Skeletal muscle tissue (tissue), 4 donors: Measurements from ENCODE around the gene MALT1. TPM values are rescaled to one million over a fixed set of nuclear protein-coding genes. Genes with fewer than 3 reads are reported as not detected.
"Not testable (repeated sequence)": the region's sequence is repeated elsewhere in the genome, so short reads cannot be mapped to it uniquely, and the experiment has no call there.

Experiments used
- H3K27ac ChIP-seq: one replicate; pipeline ENCODE4 v1.7.0; 2013; ENCODE audit warnings: mild to moderate bottlenecking, low read depth, low read length, inconsistent platforms
- H3K27me3 ChIP-seq, 3 donors: one replicate each; pipeline ENCODE4 v1.7.0; 2013; ENCODE audit warnings: low read length in 3 of 3; ENCODE audit not compliant: control insufficient read depth in 3 of 3, insufficient read depth in 3 of 3
- H3K36me3 ChIP-seq, 3 donors: one replicate each; pipeline ENCODE4 v1.7.0; 2013; ENCODE audit warnings: low read length in 3 of 3; ENCODE audit not compliant: control insufficient read depth in 3 of 3, insufficient read depth in 3 of 3
- H3K4me1 ChIP-seq, 3 donors: one replicate each; pipeline ENCODE4 v1.7.0; 2013; ENCODE audit warnings: low read length in 3 of 3, mild to moderate bottlenecking in 3 of 3; ENCODE audit not compliant: control insufficient read depth in 3 of 3, insufficient read depth in 3 of 3
- H3K4me3 ChIP-seq, 3 donors: one replicate each; pipeline ENCODE4 v1.7.0; 2013; ENCODE audit warnings: low read length in 3 of 3
- H3K9ac ChIP-seq, 3 donors: one replicate each; pipeline ENCODE4 v1.7.0; 2013; ENCODE audit warnings: low read length in 3 of 3, mild to moderate bottlenecking in 3 of 3, moderate library complexity in 2 of 3, low read depth in 1 of 3
- H3K9me3 ChIP-seq, 3 donors: one replicate each; pipeline ENCODE4 v1.7.0; 2013; ENCODE audit warnings: low read length in 3 of 3; ENCODE audit not compliant: control insufficient read depth in 3 of 3
- total RNA-seq: library from RNA; depleted of rRNA; stranded (reverse); fragments of >200 nt; gene quantifications from one replicate; pipeline ENCODE4 v1.2.3, GENCODE V29; 2014
- donor health status: Osteomylitis.

Gene MALT1
- total RNA-seq, 1 donor from 2014 or later: 24.0 TPM

DNA sequence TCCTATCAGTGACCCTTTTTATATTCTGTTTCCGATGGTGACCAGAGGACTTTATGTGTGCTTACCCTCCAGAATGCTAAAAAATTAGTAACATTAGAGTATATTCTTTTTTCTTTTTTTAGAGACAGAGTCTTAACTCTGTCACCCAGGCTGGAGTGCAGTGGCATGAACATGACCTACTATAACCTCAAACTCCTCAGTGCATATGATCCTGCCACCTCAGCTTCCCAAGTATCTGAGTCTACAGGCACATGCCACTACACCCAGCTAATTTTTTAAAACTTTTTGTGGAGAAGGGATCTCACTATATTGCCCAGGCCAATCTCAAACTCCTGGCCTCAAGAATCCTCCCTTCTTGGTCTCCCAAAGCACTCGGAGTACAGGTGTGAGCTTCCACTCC is 74.6 kb downstream of the MALT1 start:
- peaks cover 0 to 3% (median 3%) of the 10 kb centered on the region in 3 donors for H3K9me3 ChIP-seq
- H3K9ac ChIP-seq: no peak overlapping the region
- H3K27me3 ChIP-seq: no peaks in the 10 kb centered on the region
- H3K27ac ChIP-seq: peak overlapping the region; percentile 14
- H3K4me3 ChIP-seq: no peak overlapping the region
- peaks cover 0 to 4% (median 2%) of the 10 kb centered on the region in 3 donors for H3K4me1 ChIP-seq
- H3K36me3 ChIP-seq: peaks cover 24 to 66% (median 37%) of the 10 kb centered on the region in 3 donors

DNA sequence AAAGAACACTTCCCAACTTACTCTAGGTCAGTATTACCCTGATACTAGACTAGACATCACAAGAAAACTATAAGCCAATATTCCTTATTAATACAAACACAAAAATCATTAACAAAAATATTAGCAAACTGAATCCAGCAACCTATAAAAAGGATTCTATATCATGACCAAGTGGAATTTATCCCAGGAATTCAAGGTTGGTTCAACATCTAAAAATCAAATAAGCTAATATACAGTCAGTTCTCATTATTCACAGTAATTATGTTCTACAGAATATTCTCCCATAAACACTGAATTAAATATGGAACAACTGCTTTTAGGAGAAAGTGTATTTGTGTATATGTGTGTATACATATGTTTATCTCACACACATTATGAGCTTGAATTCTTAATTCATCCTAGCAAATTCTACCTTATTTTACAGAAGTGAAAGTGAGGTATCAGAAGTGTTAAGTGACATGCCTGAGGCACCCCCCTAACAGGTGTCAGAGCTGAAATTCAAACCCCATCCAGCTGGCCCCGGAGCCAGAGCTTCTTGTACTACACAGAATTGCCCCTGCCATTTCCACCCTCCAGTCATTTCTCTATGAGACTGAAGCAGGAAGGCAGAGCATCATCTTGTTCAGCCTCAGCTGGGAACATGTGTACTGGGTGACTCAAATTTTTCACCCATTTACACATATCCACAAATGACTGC is 77.8 kb downstream of the MALT1 start:
- peaks cover 0 to 3% (median 3%) of the 10 kb centered on the region in 3 donors for H3K9me3 ChIP-seq
- H3K36me3 ChIP-seq: peaks cover 21 to 55% (median 37%) of the 10 kb centered on the region in 3 donors
- no peak overlapping the region for H3K9ac ChIP-seq

DNA sequence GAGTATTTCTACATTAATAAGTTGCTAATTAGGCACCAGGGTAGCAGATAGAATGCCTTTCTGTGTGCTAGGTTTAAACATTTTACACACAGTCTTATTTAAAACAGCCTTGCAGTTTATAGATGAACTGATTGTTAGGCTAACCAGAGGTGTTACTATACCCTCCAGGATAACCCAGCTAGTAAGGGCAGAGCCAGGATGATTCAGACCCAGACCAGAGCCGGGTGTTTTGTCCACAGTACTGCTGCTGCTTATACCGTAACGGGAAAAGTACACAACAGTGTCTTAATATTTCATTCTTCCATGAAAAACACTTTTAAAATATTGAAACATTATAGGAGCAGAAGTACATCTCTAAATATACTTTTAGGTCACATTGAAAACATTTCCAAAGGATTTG is 82.7 kb downstream of the MALT1 start:
- Histone ChIP-seq H3K4me1 (peaks cover 16 to 27% (median 21%) of the 10 kb centered on the region in 3 donors), H3K27ac (peak overlapping the region; percentile 64), H3K9ac (peak overlapping the region in 1 of 3 donors; percentile 68), H3K27me3 (no peaks in the 10 kb centered on the region), H3K9me3 (peaks cover 0 to 2% (median 0%) of the 10 kb centered on the region in 3 donors), H3K36me3 (peaks cover 6 to 20% (median 8%) of the 10 kb centered on the region in 3 donors), H3K4me3 (no peak overlapping the region)

More for the DNA sequence above, 77.8 kb downstream of the MALT1 start:
- H3K4me1 ChIP-seq: peaks cover 0 to 6% (median 2%) of the 10 kb centered on the region in 3 donors
- no peaks in the 10 kb centered on the region for H3K27me3 ChIP-seq
- H3K4me3 ChIP-seq: no peak overlapping the region
- H3K27ac ChIP-seq: no peak overlapping the region

DNA sequence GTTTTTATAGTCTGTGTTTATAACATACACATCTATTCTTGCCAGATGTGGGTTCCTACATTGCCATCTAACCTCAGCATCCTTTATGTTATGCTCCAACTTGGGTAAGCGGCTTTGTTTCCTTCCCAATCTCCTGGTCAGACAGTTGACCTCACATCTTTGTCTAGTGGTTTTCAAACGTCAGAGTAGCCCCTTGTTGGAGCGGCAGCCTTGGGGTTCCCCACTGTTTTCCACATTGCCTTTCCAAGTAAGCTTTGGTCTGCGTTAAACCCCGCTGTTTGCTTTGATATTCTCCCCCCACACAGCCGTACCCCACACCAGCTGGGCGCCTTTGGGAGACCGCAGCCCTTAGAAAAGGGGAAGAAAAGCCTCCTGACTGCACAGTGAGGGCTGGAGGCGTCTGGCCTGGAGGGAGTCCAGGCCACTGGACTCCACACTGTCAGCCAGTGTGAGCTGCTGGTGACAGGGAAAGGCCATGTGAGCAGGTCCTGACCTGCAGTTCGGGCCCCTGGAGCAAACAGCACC is 83.3 kb downstream of the MALT1 start:
- Histone ChIP-seq H3K9me3 (no peaks in the 10 kb centered on the region), H3K9ac (peak overlapping the region in 1 of 3 donors; percentile 68), H3K36me3 (peaks cover 0 to 14% (median 2%) of the 10 kb centered on the region in 3 donors), H3K27ac (peak overlapping the region; percentile 64), H3K4me3 (peak overlapping the region in 2 of 3 donors; percentile 3 to 49), H3K27me3 (no peaks in the 10 kb centered on the region), H3K4me1 (peaks cover 16 to 27% (median 21%) of the 10 kb centered on the region in 3 donors)

DNA sequence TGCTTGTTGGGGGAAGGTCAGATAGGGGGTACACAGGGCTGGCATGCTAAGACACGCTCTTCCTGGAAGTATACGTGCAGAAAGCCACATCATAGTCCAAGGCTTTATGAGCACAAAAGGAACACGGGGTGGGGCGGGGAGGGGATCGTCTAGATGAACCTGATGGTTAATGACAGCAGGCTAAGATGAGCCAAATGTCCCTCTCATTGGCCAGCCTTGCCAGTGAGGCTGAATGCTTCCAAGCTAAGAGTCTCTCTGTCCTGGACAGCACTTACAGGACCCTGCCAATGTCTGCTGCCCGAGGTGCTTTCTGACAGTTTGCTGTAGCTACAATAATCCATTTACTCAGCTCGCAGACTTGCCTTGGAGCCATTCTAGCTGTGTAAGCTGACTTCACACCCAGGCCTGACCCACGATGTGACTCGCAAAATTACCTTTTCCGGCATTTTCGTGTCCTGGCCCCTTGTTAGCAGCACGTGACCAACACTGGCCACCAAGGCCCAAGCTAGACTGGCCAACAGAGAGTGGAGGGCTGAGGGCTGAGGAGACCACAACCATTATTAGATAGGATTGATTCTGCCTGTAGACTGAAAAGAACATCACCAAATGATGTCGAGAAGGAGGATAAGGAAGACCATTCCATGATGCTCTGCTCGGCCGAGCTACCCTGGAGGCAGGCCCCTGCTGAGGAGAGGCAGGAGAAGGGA is 84.2 kb downstream of the MALT1 start:
- Histone ChIP-seq H3K27me3 (peaks cover 0 to 5% (median 0%) of the 10 kb centered on the region in 3 donors), H3K36me3 (peaks cover 0 to 5% (median 0%) of the 10 kb centered on the region in 3 donors), H3K4me3 (peak overlapping the region in 1 of 3 donors; percentile 49), H3K9me3 (no peaks in the 10 kb centered on the region), H3K27ac (peak overlapping the region; percentile 64), H3K4me1 (peaks cover 16 to 27% (median 21%) of the 10 kb centered on the region in 3 donors), H3K9ac (peak overlapping the region in 1 of 3 donors; percentile 68)

DNA sequence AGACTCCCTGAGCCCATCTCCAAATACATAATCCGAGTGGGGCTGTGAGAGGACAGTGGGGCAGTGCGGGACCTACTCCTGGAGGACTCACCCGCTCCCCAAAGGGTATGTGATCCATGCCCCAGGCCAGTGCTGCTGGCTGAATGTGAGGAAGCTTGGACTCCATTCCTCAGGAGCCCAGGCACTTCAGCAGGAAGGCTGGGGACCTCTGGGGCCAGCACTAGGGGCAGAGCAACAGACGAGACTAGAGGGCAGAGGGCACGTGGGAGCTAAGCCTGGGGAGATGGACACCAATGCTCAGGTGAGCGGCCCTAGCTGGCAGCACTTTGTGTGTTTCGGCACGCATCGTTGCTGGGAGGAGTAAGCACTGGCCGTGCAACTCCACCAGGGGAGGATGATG is 84.9 kb downstream of the MALT1 start:
- H3K36me3 ChIP-seq: no peaks in the 10 kb centered on the region
- no peak overlapping the region for H3K4me3 ChIP-seq
- peaks cover 16 to 32% (median 24%) of the 10 kb centered on the region in 3 donors for H3K4me1 ChIP-seq
- H3K27ac ChIP-seq: no peak overlapping the region
- H3K9ac ChIP-seq: no peak overlapping the region
- no peaks in the 10 kb centered on the region for H3K9me3 ChIP-seq
- peaks cover 0 to 5% (median 0%) of the 10 kb centered on the region in 3 donors for H3K27me3 ChIP-seq

DNA sequence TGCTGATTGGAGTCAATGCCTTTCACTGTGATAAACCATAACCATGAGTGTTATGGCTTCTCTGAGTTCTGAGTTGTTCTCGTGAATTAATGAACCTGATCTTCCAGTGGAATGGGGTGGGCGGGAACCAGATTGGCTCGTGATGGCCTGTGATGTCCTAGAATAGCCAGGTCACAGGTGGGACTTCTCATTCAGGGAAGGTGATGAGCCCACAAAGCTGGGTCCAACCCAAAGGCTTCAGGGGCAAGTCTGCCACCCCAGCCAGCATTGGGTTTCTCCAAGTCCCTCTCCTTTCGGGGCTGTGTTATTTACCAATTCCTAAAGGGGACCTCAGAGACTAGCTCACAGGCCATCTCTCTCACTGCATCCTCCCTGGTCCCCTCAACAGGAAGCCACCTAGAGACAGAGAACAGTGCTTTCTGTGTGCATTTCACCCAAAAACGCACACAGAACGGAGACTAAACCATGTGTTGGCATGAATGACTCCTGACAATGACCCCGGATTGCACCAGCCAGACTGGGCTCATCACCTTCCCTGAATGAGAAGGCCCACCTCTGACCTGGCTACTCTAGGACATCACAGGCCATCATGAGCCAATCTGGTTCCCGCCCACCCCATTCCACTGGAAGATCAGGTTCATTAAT is 85.5 kb downstream of the MALT1 start:
- Histone ChIP-seq H3K9me3 (no peaks in the 10 kb centered on the region), H3K9ac (no peak overlapping the region), H3K27ac (no peak overlapping the region), H3K4me1 (peaks cover 16 to 36% (median 30%) of the 10 kb centered on the region in 3 donors), H3K4me3 (no peak overlapping the region), H3K27me3 (peaks cover 0 to 5% (median 0%) of the 10 kb centered on the region in 3 donors), H3K36me3 (no peaks in the 10 kb centered on the region)

DNA sequence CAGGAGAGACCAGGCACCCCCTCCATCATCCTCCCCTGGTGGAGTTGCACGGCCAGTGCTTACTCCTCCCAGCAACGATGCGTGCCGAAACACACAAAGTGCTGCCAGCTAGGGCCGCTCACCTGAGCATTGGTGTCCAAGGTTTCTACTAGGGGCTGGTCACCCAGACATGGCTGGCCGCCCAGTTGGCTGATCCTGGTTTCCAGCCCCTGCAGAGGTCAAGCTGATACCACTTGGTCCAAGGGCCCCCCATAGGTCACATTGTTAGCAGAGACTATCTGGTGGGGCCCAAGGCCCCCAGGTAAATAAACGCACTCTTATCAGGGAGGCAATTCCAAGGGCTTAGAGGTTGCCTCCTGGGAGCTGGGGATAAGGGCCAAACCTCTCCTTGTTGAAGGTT is 86.1 kb downstream of the MALT1 start:
- H3K4me3 ChIP-seq, H3K27me3 ChIP-seq, H3K27ac ChIP-seq, H3K36me3 ChIP-seq, H3K9ac ChIP-seq, H3K9me3 ChIP-seq: not testable (repeated sequence)
- peaks cover 16 to 43% (median 36%) of the 10 kb centered on the region in 3 donors for H3K4me1 ChIP-seq

DNA sequence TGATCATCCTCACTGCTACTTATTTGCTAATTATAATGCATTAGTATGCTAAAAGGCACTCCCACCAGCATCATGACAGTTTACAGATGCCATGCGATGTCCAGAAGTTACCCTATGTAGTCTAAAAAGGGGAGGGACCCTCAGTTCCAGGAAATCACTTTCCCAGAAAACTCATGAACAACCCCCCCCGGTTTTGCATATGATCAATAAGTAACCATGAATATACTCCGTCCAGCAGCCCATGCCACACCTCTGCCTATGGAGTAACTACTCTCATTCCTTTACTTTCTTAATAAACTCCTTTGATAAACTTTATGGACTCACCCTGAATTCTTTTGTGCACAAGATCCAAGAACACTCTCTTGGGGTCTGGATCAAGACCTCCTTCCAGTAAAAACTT is 86.8 kb downstream of the MALT1 start:
- no peak overlapping the region for H3K4me3 ChIP-seq
- H3K4me1 ChIP-seq: peaks cover 16 to 49% (median 41%) of the 10 kb centered on the region in 3 donors

More for the DNA sequence above, 86.8 kb downstream of the MALT1 start:
- no peaks in the 10 kb centered on the region for H3K9me3 ChIP-seq
- peaks cover 0 to 5% (median 0%) of the 10 kb centered on the region in 3 donors for H3K27me3 ChIP-seq
- H3K27ac ChIP-seq: no peak overlapping the region
- H3K9ac ChIP-seq: no peak overlapping the region
- no peaks in the 10 kb centered on the region for H3K36me3 ChIP-seq
